ENCODE results near the gene PLOD3. TPM values are rescaled to one million over a fixed set of nuclear protein-coding genes. Genes with fewer than 3 reads are reported as not detected.

Gene PLOD3
- total and polyA plus RNA-seq, 8 donors: 27.2 to 55.7 (median 38.0) TPM

- no peak for TF ChIP-seq CTCF (IDR thresholded peaks at IDR 0.05)
- WGBS, 2 donors: 96 to 98% methylated on average over 8 of the region's 8 CpGs
- peaks cover 4 to 6% (median 5%) of the 10 kb centered on the region in 3 donors for H3K4me1 ChIP-seq
- ATAC-seq (no peak), DNase-seq (no peak), FAIRE-seq (no peak)
- no peaks in the 10 kb centered on the region for H3K27me3 ChIP-seq
- intact Hi-C loops (cut with DNase I): no loop called here
- peaks cover 3 to 21% (median 3%) of the 10 kb centered on the region in 3 donors for H3K36me3 ChIP-seq
- H3K4me3 ChIP-seq: no peak overlapping the region
- no peak overlapping the region for H3K27ac ChIP-seq
- no peaks in the 10 kb centered on the region for H3K9me3 ChIP-seq
Observed at GRCh38 chr7:101212014-101212413, 5.4 kb downstream of the PLOD3 start.

- DNase-seq (peak in 1 of 6 donors; percentile 71), FAIRE-seq (no peak), ATAC-seq (no peak)
- Histone ChIP-seq H3K36me3 (peaks cover 3 to 21% (median 3%) of the 10 kb centered on the region in 3 donors), H3K4me3 (no peak overlapping the region), H3K27me3 (no peaks in the 10 kb centered on the region), H3K4me1 (peaks cover 4 to 6% (median 5%) of the 10 kb centered on the region in 3 donors), H3K9me3 (no peaks in the 10 kb centered on the region), H3K27ac (no peak overlapping the region)
- intact Hi-C loops (cut with DNase I): no loop called here
- TF ChIP-seq CTCF (IDR thresholded peaks at IDR 0.05): no peak
- 96% methylated on average over 23 to 24 of the region's 24 CpGs for WGBS, 2 donors
Observed at GRCh38 chr7:101211501-101211900, 5.9 kb downstream of the PLOD3 start.

GRCh38 chr7:101210143-101210542, 7.2 kb downstream of the PLOD3 start:
- intact Hi-C loops (cut with DNase I): no loop called here
- no peak overlapping the region for H3K27ac ChIP-seq
- FAIRE-seq: no peak
- DNase-seq: peak in 1 of 6 donors; percentile 64
- 93 to 94% methylated on average over 19 of the region's 19 CpGs for WGBS, 2 donors
- H3K4me1 ChIP-seq: peaks cover 0 to 5% (median 4%) of the 10 kb centered on the region in 3 donors
- H3K9me3 ChIP-seq: no peaks in the 10 kb centered on the region
- no peak for TF ChIP-seq CTCF (IDR thresholded peaks at IDR 0.05)
- no peak for ATAC-seq
- no peaks in the 10 kb centered on the region for H3K27me3 ChIP-seq
- peaks cover 3 to 21% (median 3%) of the 10 kb centered on the region in 3 donors for H3K36me3 ChIP-seq
- H3K4me3 ChIP-seq: no peak overlapping the region

GRCh38 chr7:101208794-101209193, 8.6 kb downstream of the PLOD3 start:
- DNase-seq (no peak), FAIRE-seq (no peak), ATAC-seq (no peak)
- WGBS, 2 donors: 95% methylated on average over 14 of the region's 14 CpGs
- H3K27me3 ChIP-seq: no peaks in the 10 kb centered on the region
- intact Hi-C loops (cut with DNase I): no loop called here
- H3K36me3 ChIP-seq: peaks cover 3 to 21% (median 3%) of the 10 kb centered on the region in 3 donors
- no peaks in the 10 kb centered on the region for H3K9me3 ChIP-seq
- H3K4me1 ChIP-seq: no peaks in the 10 kb centered on the region
- H3K27ac ChIP-seq: no peak overlapping the region
- H3K4me3 ChIP-seq: no peak overlapping the region
- TF ChIP-seq CTCF (IDR thresholded peaks at IDR 0.05): no peak

GRCh38 chr7:101207459-101207858, 9.9 kb downstream of the PLOD3 start:
- 92 to 95% methylated on average over 17 of the region's 17 CpGs for WGBS, 2 donors
- no peak for TF ChIP-seq CTCF (IDR thresholded peaks at IDR 0.05)
- FAIRE-seq (no peak), ATAC-seq (no peak), DNase-seq (no peak)
- intact Hi-C loops (cut with DNase I): no loop called here
- Histone ChIP-seq H3K27me3 (no peaks in the 10 kb centered on the region), H3K9me3 (no peaks in the 10 kb centered on the region), H3K4me3 (no peak overlapping the region), H3K27ac (no peak overlapping the region), H3K36me3 (peaks cover 3 to 21% (median 3%) of the 10 kb centered on the region in 3 donors), H3K4me1 (no peaks in the 10 kb centered on the region)
